PC-9 (cell line): ENCODE data around the gene LOXL4. TPM values are rescaled to one million over a fixed set of nuclear protein-coding genes. Genes with fewer than 3 reads are reported as not detected.

ENCODE experiments used
- BruUV-seq: library from RNA; stranded (reverse); fragments of 400-500 nt; replicated peaks from 2 replicates; lab custom pipeline; 2021; lab: Mats Ljungman, UMichigan
- CTCF ChIA-PET: fragments of 300-600 bp; sonication (Branson Sonifier 250); formaldehyde crosslinking; loops from one replicate; lab custom pipeline; 2022; ENCODE audit warnings: antibody characterized with exemption; lab: Charles Lee
- POLR2A ChIA-PET: fragments of 300-600 bp; sonication (Branson Sonifier 250); formaldehyde crosslinking; loops from one replicate; lab custom pipeline; 2022; ENCODE audit warnings: antibody characterized with exemption; ENCODE audit not compliant: unreplicated experiment; lab: Charles Lee
- DNase-seq, 2 experiments: peaks; one replicate each; pipeline versions ENCODE4 v3.0.0 to v3.0.0-alpha.2; 2015 to 2022; ENCODE audit warnings: mixed read lengths in 1 of 2
- H2AFZ ChIP-seq: fragments of 200-600 bp; sonication (generic); 2 replicates; pipeline ENCODE4 v1.8.1; 2017; ENCODE audit warnings: antibody characterized with exemption
- H3F3A ChIP-seq: fragments of 200-600 bp; sonication (generic); 2 replicates; pipeline ENCODE4 v1.8.1; 2017; ENCODE audit warnings: antibody characterized with exemption, mild to moderate bottlenecking, low read depth; ENCODE audit not compliant: insufficient read depth
- H3K27ac ChIP-seq: fragments of 200-600 bp; sonication (generic); 2 replicates; pipeline ENCODE4 v1.6.1; 2016; ENCODE audit warnings: mixed run types
- H3K27me3 ChIP-seq: fragments of 200-600 bp; sonication (generic); 2 replicates; pipeline ENCODE4 v1.6.1; 2016; ENCODE audit warnings: low read depth, mixed run types; ENCODE audit not compliant: insufficient read depth
- H3K36me3 ChIP-seq: fragments of 200-600 bp; sonication (generic); 2 replicates; pipeline ENCODE4 v1.6.1; 2016; ENCODE audit warnings: low read depth, mixed run types
- H3K4me1 ChIP-seq: fragments of 200-600 bp; sonication (generic); replicated peaks from 2 replicates; pipeline ENCODE4 v1.6.1; 2016; ENCODE audit warnings: mixed run types; ENCODE audit not compliant: insufficient read depth
- H3K4me2 ChIP-seq: fragments of 200-600 bp; sonication (generic); 2 replicates; pipeline ENCODE4 v1.6.1; 2017; ENCODE audit warnings: mixed run types
- H3K4me3 ChIP-seq: fragments of 200-600 bp; sonication (generic); 2 replicates; pipeline ENCODE4 v1.6.1; 2016; ENCODE audit warnings: mixed run types
- H3K79me2 ChIP-seq: fragments of 200-600 bp; sonication (generic); 2 replicates; pipeline ENCODE4 v1.6.1; 2017; ENCODE audit warnings: low read depth, mixed run types
- H3K9me2 ChIP-seq: fragments of 200-600 bp; sonication (generic); 2 replicates; pipeline ENCODE4 v1.8.1; 2017; ENCODE audit warnings: mild to moderate bottlenecking; ENCODE audit not compliant: insufficient read depth
- H3K9me3 ChIP-seq: fragments of 200-600 bp; sonication (generic); 2 replicates; pipeline ENCODE4 v1.8.1; 2016; ENCODE audit warnings: low read depth; ENCODE audit not compliant: insufficient read depth
- H4K20me1 ChIP-seq: fragments of 200-600 bp; sonication (generic); 2 replicates; pipeline ENCODE4 v1.8.1; 2017; ENCODE audit not compliant: insufficient read depth
- CTCF ChIP-seq: fragments of 200-600 bp; sonication (generic); conservative IDR thresholded peaks from 2 replicates; pipeline ENCODE4 v1.6.1; 2017; ENCODE audit warnings: mixed run types, antibody characterized with exemption, mild to moderate bottlenecking, moderate library complexity
- EZH2 ChIP-seq: fragments of 200-600 bp; sonication (generic); IDR thresholded peaks from 2 replicates; pipeline ENCODE4 v1.8.0; 2017; ENCODE audit warnings: antibody characterized with exemption, low read depth
- intact Hi-C: fragments of 100-400 bp; cut with micrococcal nuclease; formaldehyde crosslinking; loops from one replicate; pipeline ENCODE4 v1.10.0; 2022; ENCODE audit not compliant: unreplicated experiment
- total RNA-seq: library from RNA; stranded (reverse); gene quantifications from 2 replicates; pipeline ENCODE4 v1.2.3, GENCODE V29; 2021

LOXL4 gene
- total RNA-seq, 1 experiment from 2014 or later, result 3.5 TPM

- Histone ChIP-seq H3K4me3 (no peak overlapping the region), H3F3A (peaks cover 5% of the 10 kb centered on the region; the same call in 1 of the 2 replicates), H3K4me2 (no peak overlapping the region), H3K4me1 (peaks cover 17% of the 10 kb centered on the region), H2AFZ (no peak overlapping the region), H3K27ac (no peak overlapping the region), H3K36me3 (no peaks in the 10 kb centered on the region), H3K27me3 (no peaks in the 10 kb centered on the region), H3K79me2 (no peaks in the 10 kb centered on the region), H3K9me3 (no peaks in the 10 kb centered on the region), H3K9me2 (no peaks in the 10 kb centered on the region), H4K20me1 (no peaks in the 10 kb centered on the region)
- intact Hi-C loops, result loop anchor here (10.0 kb wide), 1 partner anchor 375 kb away; no protein-coding TSS in a partner anchor
- ChIA-PET CTCF (no interaction called here), POLR2A (no interaction called here)
- TF ChIP-seq CTCF (no peak), EZH2 (no peak)
- no peak for DNase-seq
- BruUV-seq, result no TSS peak
These were observed 8.2 kb downstream of the LOXL4 start for GRCh38 chr10:98259606-98260315.

- H3K36me3 ChIP-seq, result no peaks in the 10 kb centered on the region
- no peaks in the 10 kb centered on the region for H3K9me3 ChIP-seq
- H3K4me2 ChIP-seq, result no peak overlapping the region
- H3K4me1 ChIP-seq, result peaks cover 8% of the 10 kb centered on the region
- intact Hi-C loops, result no loop called here
- no peaks in the 10 kb centered on the region for H3K79me2 ChIP-seq
- ChIA-PET CTCF (no interaction called here), POLR2A (interaction anchor here (0.7 kb wide), 1 partner anchor 377 kb away, joined by 5 read pairs; no protein-coding TSS in a partner anchor)
- H3K27ac ChIP-seq, result no peak overlapping the region
- peak; percentile 59 to 83 for DNase-seq
- H3K27me3 ChIP-seq, result no peaks in the 10 kb centered on the region
- H3K4me3 ChIP-seq, result no peak overlapping the region
- no peaks in the 10 kb centered on the region for H3F3A ChIP-seq
- no peaks in the 10 kb centered on the region for H4K20me1 ChIP-seq
- TF ChIP-seq CTCF (no peak), EZH2 (no peak)
- H2AFZ ChIP-seq, result no peak overlapping the region
- BruUV-seq, result no TSS peak
- no peaks in the 10 kb centered on the region for H3K9me2 ChIP-seq
These were observed 9.1 kb downstream of the LOXL4 start for GRCh38 chr10:98258683-98259454.

- no peak overlapping the region for H3K4me3 ChIP-seq
These were observed 10.0 kb downstream of the LOXL4 start for GRCh38 chr10:98257961-98258360.

More at GRCh38 chr10:98257961-98258360, 10.0 kb downstream of the LOXL4 start:
- no peaks in the 10 kb centered on the region for H3K36me3 ChIP-seq
- H2AFZ ChIP-seq, result no peak overlapping the region
- no TSS peak for BruUV-seq
- H3K27ac ChIP-seq, result no peak overlapping the region
- ChIA-PET CTCF (no interaction called here), POLR2A (interaction anchor here (0.6 kb wide), 1 partner anchor 101 kb away, joined by 3 read pairs; no protein-coding TSS in a partner anchor)
- no peaks in the 10 kb centered on the region for H3K27me3 ChIP-seq
- no peak overlapping the region for H3K4me2 ChIP-seq
- intact Hi-C loops, result no loop called here
- no peaks in the 10 kb centered on the region for H3K9me2 ChIP-seq
- no peak for TF ChIP-seq CTCF
- TF ChIP-seq EZH2, result no peak
- H4K20me1 ChIP-seq, result no peaks in the 10 kb centered on the region
- no peaks in the 10 kb centered on the region for H3K9me3 ChIP-seq
- H3F3A ChIP-seq, result no peaks in the 10 kb centered on the region
- no peaks in the 10 kb centered on the region for H3K4me1 ChIP-seq
- DNase-seq, result no peak
- H3K79me2 ChIP-seq, result no peaks in the 10 kb centered on the region
